GM19395 (cell line): ENCODE data around the gene GCAT.

Source experiments
- ATAC-seq: cut with Tn5 transposase; IDR thresholded peaks from one replicate; pipeline ENCODE4 v1.9.1; 2021; ENCODE audit warnings: mild to moderate bottlenecking, moderate library complexity; ENCODE audit not compliant: unreplicated experiment

The GCAT gene

DNA sequence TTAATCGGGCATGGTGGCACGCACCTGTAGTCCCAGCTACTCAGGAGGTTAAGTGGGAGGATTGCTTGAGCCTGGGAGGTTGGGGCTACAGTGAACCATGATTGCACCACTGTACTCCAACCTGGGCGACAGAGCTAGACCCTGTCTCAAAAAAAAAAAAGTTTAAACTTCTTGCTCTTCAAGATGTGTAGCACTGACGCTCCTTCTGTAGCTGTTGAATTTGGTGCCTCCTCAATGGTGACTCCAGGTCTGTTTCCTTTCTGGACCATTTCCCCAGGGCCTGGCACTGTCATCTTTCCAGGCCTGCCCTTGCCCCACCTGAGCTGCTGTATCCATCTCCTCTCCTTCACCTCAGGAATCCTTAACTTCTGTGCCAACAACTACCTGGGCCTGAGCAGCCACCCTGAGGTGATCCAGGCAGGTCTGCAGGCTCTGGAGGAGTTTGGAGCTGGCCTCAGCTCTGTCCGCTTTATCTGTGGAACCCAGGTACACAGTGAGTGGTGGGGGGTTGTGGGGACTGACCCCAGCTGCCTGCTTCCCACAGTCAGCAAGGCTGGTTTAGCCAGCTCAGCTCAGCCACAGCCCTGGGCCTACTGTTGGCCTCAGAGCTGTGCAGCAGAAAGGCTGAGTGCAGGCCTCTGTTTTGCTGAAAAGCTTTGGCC lies 2.1 kb downstream of the GCAT start:
- ATAC-seq: no peak

DNA sequence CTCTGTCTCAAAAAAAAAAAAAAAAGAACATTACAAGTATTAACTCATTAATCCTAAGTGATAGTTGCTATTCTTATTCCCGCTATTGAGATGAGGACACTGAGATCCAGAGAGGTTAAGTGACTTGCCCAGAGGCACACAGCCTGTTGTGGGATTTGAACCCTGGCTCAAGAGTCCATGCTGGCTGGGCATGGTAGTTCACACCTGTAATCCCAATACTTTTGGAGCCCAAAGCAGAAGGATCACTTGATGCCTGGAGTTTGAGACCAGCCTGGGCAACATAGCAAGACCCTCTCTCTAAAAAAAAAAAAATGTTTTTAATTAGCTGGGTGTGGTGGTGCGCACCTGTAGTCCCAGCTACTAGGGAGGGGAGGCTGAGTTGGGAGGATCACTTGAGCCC lies 4.1 kb downstream of the GCAT start:
- no peak for ATAC-seq

DNA sequence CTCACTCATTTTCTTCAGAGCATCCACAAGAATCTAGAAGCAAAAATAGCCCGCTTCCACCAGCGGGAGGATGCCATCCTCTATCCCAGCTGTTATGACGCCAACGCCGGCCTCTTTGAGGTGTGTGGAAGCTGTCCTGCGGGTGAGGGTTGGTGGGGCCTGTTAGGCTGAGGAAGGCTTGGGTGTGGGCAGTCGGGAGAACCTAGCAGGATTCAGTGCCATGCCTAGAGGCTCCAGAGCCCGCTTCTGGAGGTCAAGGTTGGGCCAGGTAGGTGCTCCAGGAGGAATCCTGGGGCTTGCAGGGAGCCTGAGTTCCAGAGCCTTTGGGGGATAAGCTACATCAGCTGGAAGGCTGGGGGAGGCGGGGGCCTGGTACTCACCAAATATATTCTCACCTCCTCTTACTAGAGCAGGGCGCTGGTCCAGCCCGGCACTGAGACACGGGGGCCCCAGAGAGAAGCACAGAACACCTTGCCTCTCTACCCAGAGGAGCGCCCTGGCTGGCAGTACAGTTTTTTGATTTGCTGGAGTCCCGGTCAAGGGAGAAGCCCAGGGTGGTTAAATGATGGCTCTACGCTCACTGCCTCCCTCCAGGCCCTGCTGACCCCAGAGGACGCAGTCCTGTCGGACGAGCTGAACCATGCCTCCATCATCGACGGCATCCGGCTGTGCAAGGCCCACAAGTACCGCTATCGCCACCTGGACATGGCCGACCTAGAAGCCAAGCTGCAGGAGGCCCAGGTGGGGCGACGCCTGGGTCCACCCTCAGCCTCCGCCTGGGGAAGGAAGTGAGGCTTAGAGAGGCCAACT lies 5.3 kb downstream of the GCAT start:
- no peak for ATAC-seq

DNA sequence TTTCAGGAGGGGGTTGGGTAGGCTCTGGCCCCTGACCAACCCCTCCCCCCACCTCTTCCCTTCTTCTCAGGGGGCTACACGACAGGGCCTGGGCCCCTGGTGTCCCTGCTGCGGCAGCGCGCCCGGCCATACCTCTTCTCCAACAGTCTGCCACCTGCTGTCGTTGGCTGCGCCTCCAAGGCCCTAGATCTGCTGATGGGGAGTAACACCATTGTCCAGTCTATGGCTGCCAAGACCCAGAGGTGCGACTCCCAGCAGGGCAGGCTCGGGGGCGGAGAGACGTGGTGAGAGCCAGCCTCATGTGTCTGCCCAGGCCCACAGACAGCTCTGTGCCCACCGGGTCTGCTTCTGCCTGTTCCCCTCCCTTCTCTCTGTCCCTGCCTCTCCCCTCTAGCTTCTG lies 7.9 kb downstream of the GCAT start:
- ATAC-seq: no peak

DNA sequence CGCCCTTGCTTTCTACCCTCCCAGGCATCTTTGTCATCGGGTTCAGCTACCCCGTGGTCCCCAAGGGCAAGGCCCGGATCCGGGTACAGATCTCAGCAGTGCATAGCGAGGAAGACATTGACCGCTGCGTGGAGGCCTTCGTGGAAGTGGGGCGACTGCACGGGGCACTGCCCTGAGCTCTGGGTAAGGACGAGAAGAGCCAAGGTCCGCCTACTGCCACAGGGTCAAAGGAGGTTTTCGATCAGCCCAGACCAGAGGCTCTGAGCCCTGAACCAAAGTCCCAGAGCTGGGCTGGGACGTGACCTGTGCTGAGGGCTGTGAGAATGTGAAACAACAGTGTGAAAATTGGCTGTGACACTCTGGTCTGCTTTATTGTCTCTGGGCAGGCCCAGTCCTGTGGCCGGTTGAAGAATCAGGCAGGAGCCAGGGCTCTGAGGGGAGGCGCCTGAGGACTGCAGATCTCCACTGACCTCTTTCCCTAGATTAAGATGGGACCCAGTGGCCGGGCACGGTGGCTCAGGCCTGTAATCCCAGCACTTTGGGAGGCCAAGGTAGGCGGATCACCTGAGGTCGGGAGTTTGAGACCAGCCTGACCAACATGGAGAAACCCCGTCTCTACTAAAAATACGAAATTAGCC lies 8.9 kb downstream of the GCAT start:
- ATAC-seq: no peak

DNA sequence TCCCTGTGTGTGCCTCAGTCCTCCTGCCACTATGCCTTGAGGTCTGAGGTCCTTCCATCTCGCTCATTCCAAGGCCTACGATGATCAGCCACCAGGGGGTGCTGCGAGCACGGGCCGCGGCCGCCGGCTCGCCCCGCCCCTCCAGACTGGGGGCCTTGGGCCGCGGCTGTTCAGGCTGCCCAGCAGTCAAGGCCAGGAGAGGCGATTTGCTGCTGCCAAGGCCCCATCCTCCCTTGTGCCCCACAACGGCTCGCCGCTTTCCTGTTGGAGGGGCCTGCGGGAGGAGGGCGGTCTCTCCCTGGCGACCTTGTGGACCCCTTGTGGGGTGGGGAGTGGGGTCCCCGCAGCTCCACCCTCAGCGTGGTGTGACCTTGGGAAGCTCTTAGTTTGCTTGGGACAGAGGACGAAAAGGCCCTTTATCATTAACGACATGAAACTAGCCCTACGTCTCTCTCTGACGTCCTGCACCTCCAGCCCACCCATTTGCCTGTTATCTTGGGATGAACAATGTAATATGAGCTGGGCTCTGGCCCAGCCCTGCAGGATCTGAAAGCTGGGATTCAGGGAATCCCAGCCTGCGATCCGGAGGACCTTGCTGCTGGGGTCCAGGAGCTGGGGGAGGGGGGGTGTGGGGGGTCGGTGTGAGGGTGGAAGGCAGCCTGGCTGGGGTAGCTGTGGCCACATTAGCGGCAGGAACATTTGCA lies 10.1 kb downstream of the GCAT start:
- ATAC-seq: no peak

DNA sequence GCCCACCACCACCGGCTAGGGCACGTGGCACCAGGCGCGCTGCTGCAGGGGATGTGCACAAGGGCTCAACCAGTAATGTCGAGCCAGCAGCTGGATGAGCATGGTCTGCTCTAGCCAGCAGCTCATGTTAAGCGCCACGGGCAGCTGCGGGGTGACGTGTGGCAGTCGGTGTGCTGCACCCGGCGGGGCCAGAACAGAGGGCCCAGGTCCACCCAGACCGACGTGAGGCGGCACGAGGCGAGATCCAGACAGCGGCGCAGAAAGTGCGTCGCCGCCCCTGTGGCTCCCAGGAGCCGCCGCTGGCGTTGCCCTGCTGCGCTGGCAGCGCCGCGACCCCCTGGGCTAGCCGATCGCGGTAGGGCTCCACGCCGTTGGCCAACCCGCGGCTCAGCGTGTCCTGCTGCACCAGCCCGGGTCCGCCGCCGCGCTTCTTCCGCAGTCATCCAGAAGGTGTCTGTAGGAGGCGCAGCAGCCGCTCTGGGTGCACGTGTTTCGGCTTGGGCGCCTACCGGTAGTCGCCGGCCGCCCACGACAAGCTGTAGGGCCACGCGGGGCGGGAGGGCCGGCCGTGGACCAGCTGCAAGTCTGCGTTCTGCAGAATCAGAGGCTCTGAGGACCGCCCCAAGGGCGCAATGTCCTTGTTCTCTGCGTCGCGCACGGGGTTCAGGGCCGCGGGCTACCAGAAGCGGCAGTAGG lies 10.8 kb downstream of the GCAT start:
- no peak for ATAC-seq

DNA sequence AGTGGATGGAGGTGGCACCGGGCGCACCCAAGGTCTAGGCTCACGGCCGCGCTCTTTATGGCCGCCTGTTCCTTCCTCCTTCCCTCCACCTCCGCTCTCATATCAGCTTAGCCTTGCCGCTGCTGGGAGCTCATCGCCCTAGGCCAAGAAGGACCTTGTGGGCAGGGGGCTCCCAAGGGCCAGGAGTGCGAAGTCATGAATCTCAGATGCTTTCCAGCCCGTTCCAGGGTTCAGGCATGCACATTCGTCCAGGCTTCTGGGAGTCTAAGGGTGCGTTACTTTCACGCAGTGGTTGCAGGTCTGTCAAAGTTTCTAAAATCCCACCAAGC lies 11.3 kb downstream of the GCAT start:
- no peak for ATAC-seq

DNA sequence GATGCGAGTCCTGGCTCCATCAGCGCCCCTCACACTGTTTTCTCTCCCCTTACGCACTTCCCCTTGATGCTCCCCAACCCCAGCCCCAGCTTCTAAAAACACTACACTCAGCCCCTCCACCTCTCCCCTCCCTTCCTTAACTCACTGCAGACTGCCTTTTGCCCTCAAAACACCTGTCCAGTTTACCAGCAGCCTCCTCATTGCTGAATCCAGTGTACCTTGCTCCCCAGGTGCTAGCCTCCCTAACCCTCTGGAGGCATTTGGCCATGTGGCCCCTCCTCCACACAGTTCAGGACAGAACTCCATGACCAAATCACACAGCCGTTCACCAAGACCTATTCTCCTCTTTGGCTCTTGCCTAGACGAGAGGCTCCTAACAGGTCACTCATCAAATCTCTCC lies 12.6 kb downstream of the GCAT start:
- no peak for ATAC-seq

DNA sequence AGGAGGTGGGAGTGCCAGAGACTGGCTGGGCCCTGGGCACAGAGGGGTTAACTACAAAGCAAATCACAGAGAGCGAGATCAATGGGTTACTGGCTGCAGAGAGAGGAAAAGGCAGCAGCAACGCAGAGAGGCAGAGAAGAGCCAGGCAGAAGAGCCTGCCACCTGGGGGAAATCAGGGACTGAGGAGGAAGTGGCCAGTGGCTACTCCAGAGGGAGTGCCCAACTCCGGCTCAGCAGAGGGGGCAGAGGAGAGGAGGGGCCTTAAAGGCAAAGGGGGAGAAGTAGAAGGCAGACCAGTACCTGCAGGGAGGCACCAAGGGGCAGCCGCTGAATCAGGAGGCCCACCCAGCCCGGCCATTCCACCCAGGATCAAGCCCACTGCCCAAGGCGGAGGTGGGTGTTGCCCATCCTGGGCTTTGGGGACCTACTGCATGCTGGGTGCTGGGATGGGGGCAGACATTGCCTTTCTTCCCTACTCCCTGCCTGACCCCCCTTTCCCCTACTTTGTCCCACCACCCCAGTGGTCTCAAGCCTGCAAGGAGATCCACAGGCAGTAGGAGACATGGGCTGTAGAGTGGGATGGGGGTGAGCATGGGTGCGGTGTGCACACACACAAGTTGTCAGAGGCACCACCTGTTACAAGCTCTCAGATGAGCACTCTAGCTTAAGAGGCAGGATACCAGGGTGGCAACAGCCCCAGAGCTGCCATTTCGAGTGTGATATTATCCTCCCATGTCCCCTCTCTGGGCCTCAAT lies 14.5 kb downstream of the GCAT start:
- no peak for ATAC-seq

DNA sequence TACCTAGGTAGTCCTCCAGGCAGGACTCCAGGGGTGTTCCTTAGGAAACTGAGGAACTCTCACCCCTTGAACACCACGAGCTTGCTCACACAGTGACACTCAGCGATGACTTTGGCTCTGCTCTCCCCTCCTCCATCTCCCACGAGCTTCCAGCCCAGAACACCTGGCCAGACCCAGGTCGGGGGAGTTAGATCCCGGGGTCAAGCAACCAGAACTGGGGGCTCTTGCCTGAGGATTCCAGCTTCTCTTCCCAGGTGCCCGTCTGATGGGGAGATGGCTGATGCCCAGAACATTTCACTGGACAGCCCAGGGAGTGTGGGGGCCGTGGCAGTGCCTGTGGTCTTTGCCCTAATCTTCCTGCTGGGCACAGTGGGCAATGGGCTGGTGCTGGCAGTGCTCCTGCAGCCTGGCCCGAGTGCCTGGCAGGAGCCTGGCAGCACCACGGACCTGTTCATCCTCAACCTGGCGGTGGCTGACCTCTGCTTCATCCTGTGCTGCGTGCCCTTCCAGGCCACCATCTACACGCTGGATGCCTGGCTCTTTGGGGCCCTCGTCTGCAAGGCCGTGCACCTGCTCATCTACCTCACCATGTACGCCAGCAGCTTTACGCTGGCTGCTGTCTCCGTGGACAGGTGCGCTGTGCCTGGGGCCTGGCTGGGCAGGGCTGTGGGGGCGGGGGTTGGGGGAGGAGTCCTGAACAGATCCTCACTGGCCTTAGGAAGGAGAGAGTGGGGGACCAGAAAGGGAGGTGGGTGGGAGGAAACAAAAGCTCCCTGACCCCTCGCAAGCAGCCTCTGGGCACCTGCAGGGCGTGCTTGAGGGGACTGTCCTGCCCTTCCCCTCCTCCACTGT lies 15.6 kb downstream of the GCAT start, which contains the start of gene GALR3:
TSS of gene GALR3 (plus strand) at position 249 of the 852 bp plus-strand sequence. CDS start at position 274, 25 bp downstream.
- no peak for ATAC-seq

DNA sequence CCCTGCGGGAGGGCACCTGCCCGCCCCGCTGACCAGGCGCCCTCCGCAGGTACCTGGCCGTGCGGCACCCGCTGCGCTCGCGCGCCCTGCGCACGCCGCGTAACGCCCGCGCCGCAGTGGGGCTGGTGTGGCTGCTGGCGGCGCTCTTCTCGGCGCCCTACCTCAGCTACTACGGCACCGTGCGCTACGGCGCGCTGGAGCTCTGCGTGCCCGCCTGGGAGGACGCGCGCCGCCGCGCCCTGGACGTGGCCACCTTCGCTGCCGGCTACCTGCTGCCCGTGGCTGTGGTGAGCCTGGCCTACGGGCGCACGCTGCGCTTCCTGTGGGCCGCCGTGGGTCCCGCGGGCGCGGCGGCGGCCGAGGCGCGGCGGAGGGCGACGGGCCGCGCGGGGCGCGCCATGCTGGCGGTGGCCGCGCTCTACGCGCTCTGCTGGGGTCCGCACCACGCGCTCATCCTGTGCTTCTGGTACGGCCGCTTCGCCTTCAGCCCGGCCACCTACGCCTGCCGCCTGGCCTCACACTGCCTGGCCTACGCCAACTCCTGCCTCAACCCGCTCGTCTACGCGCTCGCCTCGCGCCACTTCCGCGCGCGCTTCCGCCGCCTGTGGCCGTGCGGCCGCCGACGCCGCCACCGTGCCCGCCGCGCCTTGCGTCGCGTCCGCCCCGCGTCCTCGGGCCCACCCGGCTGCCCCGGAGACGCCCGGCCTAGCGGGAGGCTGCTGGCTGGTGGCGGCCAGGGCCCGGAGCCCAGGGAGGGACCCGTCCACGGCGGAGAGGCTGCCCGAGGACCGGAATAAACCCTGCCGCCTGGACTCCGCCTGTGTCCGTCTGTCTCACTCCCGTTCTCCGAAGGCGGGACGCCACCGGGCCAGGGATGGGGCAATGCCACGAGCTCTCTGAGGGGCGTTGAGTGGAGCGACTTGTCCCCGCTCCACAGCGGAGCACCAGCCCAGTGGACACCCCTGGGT lies 17.2 kb downstream of the GCAT start:
- no peak for ATAC-seq

DNA sequence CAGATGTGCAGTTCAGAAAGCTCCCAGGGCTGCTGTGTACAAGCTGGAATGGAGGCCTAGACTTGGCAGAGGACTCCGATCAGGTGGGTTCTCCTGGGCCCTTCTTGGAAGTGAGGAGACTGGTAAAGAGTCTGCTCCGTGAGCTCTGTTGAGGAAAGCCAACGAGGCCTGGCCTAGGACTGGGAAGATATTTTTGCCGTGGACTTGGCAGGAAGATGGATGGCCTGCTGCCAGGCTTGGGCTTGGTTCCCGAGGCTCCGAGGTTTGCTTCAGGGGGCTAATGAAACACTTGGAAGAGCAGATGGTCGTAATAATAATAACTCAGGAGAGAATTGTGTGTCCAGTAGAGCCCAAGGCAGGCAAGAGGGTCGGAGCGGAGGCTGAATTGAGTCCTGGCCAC lies 19.3 kb downstream of the GCAT start:
- ATAC-seq: no peak

DNA sequence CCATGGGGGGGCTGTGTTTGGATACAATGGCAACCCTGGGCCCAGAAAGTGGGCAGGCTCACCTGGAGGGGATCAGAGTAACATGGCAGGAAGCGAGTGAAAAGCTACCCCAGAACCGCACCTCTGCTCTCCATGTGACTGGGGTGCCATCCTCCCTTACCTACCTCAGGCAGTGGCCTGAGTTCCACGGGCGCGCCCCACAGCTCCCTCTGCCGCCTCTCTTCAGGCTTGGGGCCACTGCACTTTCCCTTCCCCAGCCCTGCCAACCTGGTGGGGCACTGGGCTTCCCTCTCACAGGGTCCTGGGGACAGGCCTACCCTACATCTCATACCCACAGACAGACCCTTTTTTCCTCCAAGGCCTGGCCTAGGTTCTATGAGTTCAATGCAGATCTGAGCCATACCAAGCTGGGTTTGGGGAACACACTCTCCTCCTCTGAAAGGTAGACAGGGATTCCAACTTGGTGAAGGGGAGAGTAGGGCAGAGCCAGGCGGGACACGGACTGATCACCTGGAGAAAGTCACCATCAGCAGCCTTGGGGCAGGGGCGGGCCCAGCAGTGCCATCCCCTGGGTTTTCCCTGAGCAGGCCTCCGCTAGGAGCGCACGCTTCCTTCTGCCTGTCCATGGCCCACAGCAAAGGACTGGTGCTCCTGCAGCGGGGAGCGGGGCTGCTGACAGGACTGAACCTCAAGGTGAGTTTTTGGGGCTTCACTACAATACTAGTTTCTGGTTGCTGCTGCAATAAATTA lies 22.5 kb downstream of the GCAT start:
- ATAC-seq: no peak

DNA sequence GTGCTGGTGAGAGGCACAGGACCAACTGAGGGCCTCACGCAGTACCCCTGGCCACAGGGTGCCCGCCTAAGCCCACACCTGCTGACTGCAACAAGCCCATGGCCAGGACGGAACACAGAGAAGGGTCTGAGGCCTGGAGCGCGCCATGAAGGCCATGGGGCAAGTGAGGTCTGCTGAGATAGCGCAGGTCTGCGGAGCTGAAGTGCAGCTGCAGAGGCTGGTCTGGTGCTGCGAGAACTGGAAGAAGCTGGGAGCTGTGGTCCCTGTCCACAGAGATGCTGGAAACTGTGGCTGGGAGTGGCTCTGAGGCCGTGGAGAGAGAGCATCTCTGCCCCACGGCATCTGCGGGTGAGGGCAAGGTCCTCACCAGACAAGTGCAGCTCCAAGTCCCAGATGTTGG lies 23.7 kb downstream of the GCAT start:
- ATAC-seq: no peak

DNA sequence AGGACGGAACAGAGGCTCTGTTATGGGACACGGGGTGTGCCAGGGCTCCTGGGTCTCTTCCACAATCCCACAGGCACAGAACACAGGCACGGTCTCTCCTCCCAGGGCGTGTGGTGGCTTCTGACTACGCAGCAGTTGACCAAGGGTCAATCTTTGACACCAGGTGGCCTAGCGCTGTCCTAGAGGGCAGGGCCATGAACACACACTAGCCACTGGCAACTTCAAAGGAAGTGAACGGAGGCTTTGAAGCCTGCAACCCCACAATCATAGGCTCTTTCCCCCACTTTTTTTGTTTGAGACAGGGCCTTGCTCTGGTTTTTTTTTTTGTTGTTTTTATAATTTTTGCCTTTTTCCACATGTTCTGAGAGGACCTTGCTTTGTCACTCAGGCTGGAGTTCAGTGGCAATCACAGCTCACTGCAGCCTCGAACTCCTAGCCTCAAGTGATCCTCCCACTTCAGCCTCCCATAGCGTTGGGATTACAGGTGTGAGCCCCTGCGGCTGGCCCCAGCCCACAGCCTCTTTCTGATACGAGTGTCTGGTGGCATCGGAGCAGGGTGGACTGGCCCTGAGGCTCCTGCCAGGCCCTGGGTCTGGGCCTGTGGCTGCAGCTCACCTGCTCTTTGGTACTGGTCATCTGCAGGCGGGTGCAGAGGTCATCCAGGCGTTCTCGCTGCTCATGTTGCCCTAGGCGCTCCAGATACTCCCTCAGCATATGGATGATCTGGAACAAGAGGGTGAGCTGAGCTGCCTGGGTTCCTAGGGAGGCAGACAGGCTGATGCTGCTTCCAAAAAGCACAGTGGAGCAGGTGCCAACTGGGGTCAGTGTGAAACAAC lies 24.5 kb downstream of the GCAT start:
- ATAC-seq: no peak
